AG09309 (cell line): Measurements from ENCODE around the gene BRAT1.
A peak's percentile ranks its signal among the peaks of the same experiment; 100 is the strongest.

ENCODE experiments used
- DNase-seq: peaks from one replicate; pipeline ENCODE4 v3.0.0-alpha.2; 2010; ENCODE audit warnings: low read depth
- H3K4me3 ChIP-seq: 2 replicates; pipeline ENCODE4 v1.5.1; 2011; ENCODE audit warnings: mild to moderate bottlenecking, low read depth, low read length, moderate library complexity; ENCODE audit not compliant: control insufficient read depth
- CTCF ChIP-seq: IDR thresholded peaks from 2 replicates; pipeline ENCODE4 v1.5.1; 2011; ENCODE audit warnings: mild to moderate bottlenecking, low read depth, low read length, inconsistent platforms; ENCODE audit not compliant: insufficient read depth, control insufficient read depth; ENCODE audit errors: missing control alignments

BRAT1 gene

DNA sequence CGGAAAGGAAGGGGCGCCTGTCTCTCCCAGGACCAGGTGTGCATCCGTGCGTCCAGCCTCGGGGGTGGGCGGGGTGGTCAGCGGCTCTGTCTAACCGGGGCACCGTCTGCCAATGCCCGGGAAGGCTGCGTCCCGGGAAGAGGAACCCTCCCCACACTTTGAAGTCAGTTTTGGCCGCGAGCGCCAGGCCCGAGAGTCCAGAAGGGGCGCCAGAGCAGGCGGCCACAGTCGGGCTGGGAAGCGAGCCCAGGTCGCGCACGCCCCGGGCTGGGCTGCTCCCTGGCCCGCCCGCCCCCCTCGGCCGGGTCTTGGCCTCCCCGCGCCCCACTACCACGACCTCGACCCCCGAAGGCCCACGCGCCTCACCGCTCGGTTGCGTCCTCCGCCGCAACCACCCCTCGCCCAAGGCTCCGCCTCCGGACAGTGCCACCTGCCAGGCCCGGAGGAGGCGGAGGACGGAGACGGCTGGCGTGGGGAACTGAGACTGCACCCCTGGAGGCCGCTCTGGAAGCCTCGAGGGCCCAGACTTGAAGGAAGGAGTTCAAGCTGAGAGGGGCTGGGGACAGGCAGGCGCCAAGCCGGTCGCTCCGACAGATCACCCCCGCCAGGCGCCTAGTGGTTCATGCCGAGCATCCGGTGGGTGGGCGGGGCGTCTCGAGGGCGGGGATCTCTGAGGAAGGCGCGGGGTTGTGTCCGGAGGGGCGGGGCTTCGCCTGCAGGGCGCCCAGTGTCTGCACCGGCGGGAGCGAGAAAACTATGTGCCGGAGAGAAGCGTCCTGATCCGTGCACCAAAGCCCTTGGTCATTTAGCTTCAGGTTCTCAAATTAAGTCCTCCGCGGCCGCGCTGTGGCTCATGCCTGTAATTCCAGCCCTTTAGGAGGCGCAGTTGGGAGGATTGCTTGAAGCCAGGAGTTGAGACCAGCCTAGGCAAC lies at the start of gene BRAT1:
TSS of gene BRAT1 (minus strand) at position 404 of the 932 bp plus-strand sequence. CDS start 1,093 bp downstream, outside the sequence.
- TF ChIP-seq CTCF, result peak; percentile 54
- peak within 1 kb of the TSS; percentile 48 for H3K4me3 ChIP-seq
- DNase-seq, result peak; percentile 55

GRCh38 chr7:2604608-2605174 lies 49.4 kb upstream of the BRAT1 start:
- no peak for DNase-seq
- H3K4me3 ChIP-seq, result no peak overlapping the region
- TF ChIP-seq CTCF, result no peak

- H3K4me3 ChIP-seq, result no peak overlapping the region
- no peak for TF ChIP-seq CTCF
- DNase-seq, result no peak
Measured at GRCh38 chr7:2603044-2603965, 48.0 kb upstream of the BRAT1 start.

- no peak for DNase-seq
- no peak overlapping the region for H3K4me3 ChIP-seq
- TF ChIP-seq CTCF, result no peak
Measured at GRCh38 chr7:2602406-2603043, 47.2 kb upstream of the BRAT1 start.

DNA sequence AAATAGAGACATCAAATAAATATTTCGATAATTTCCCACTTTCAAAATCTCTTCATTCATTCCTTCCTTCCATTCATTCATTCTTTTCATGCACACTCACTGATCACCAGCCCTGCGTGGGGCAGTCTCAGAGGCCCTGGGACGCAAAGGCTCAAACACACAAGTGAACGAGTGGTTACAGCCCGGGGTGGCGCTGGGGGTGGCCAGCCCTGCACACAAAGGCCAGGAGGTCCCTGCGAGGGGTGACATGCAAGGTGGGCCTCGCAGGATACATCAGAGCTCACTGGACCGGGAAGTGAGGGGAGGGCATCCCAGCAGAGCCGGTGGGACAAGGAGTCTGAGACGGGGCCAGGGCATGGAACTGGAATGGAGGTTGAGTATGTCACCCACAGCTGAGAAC lies 46.6 kb upstream of the BRAT1 start:
- H3K4me3 ChIP-seq, result no peak overlapping the region
- no peak for TF ChIP-seq CTCF
- no peak for DNase-seq

DNA sequence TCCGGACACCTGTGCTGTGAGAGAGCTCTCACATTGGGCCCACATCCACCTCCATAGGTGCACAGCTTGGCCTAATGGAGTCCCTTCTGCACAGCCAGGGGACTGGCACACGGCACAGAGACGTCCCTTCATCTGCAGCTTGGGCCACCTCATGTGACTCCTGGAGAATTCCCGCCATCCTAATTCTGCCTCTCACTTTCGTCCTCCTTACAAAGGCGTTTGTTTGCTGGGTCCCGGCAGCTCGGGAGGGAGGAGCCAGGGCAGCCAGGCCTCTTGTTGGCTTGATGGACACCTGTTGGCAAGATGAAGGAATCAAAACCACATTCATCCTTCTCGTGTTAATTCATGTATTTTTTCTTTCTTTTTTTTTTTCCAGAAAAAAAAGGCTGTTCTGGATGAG lies 45.7 kb upstream of the BRAT1 start:
- H3K4me3 ChIP-seq, result no peak overlapping the region
- no peak for TF ChIP-seq CTCF
- DNase-seq, result no peak
